Measurements from ENCODE around the gene MAPKBP1. TPM values are rescaled to one million over a fixed set of nuclear protein-coding genes. Genes with fewer than 3 reads are reported as not detected.

The MAPKBP1 gene
- total RNA-seq, 3 donors from 2014 or later (not counting 1 experiment from before 2014, with no cell fraction given): 44.8 to 55.4 (median 49.0) TPM

DNA sequence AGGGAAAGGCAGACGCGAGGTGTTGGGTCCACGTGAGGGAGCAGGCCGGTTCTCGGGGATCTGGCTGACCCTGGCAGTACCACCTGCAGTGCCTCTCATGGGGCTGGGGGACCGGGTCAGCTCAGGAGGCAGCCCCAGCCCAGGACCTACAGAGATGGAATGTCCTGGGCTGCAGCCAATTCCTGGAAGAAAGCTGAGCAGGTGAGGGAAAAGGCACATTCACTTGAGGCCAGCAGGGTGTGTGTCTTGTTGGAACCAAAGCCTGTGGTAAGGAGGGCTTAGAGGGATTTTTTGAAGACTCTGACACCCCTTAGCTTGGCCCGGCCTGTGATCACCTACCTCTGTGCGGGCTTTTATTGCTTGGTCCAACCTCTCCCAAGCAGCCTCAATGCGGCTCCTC is 80.2 kb downstream of the MAPKBP1 start:
- WGBS (ENCODE audit: insufficient coverage): 95% methylated on average over 9 of the region's 9 CpGs
- no peaks in the 10 kb centered on the region for H3K4me1 Mint-ChIP-seq
- TF ChIP-seq, protein P1, sequence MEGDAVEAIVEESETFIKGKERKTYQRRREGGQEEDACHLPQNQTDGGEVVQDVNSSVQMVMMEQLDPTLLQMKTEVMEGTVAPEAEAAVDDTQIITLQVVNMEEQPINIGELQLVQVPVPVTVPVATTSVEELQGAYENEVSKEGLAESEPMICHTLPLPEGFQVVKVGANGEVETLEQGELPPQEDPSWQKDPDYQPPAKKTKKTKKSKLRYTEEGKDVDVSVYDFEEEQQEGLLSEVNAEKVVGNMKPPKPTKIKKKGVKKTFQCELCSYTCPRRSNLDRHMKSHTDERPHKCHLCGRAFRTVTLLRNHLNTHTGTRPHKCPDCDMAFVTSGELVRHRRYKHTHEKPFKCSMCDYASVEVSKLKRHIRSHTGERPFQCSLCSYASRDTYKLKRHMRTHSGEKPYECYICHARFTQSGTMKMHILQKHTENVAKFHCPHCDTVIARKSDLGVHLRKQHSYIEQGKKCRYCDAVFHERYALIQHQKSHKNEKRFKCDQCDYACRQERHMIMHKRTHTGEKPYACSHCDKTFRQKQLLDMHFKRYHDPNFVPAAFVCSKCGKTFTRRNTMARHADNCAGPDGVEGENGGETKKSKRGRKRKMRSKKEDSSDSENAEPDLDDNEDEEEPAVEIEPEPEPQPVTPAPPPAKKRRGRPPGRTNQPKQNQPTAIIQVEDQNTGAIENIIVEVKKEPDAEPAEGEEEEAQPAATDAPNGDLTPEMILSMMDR (IDR thresholded peaks at IDR 0.05): no peak
- no peak for ATAC-seq
- no peaks in the 10 kb centered on the region for H3K27me3 Mint-ChIP-seq (ENCODE audit: low read depth in 2 of 2)
- H3K27ac ChIP-seq (ENCODE audit: low read length): no peak overlapping the region
- H3K27ac Mint-ChIP-seq: no peak overlapping the region
- no peaks in the 10 kb centered on the region for H3K36me3 Mint-ChIP-seq
- intact Hi-C loops (cut with micrococcal nuclease): no loop called here
- H3K4me1 ChIP-seq (ENCODE audit: control insufficient read depth, insufficient read depth, low read length): no peaks in the 10 kb centered on the region
- no peaks in the 10 kb centered on the region for H3K36me3 ChIP-seq (ENCODE audit: control insufficient read depth, insufficient read depth, low read length)
- H3K4me3 Mint-ChIP-seq: no peak overlapping the region
- H3K27me3 ChIP-seq (ENCODE audit: control insufficient read depth, insufficient read depth, low read length): no peaks in the 10 kb centered on the region
- H3K9me3 Mint-ChIP-seq: no peaks in the 10 kb centered on the region
- DNase-seq: no peak
- no peak overlapping the region for H3K4me3 ChIP-seq (ENCODE audit: low read length)
- H3K9me3 ChIP-seq (ENCODE audit: control insufficient read depth, insufficient read depth, low read length): no peaks in the 10 kb centered on the region

DNA sequence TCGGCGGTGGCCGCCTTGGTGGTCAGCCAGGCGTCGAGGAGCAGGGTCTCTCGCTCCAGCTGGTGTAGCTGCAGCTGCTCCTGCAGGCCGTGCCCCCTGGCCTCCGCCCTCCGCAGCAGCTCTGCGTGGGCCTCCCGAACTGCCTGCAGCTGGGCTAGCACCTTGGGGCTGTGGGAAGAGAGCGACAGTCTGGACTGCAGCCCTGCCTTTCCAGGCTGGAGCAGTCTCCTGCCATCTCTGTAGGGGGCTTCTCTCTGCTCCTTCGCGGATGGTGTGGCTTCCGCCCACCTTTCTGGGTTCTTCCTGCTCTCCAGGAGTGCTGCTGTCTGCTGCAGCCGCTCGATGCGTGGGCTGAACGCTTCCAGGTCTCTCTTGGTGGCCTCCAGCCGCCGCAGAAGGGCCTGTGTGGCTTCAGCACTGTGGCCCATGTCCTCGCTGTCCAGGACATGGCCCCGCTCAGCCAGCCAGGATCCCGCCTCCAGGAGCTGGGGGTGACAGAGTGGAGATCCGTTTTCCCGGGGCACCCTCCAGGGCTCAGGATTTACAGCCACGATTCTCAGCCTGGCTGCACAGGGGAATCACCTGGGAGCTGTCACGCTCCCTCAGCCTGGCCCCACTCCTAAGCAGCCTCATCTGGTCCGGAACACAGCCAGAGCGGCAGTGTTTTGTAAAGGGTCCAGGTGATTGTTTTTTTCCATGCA is 81.1 kb downstream of the MAPKBP1 start:
- WGBS (ENCODE audit: insufficient coverage): 89% methylated on average over 30 of the region's 30 CpGs
- Mint-ChIP-seq H3K27me3 (ENCODE audit: low read depth in 2 of 2) (no peaks in the 10 kb centered on the region), H3K36me3 (no peaks in the 10 kb centered on the region), H3K9me3 (no peaks in the 10 kb centered on the region), H3K27ac (no peak overlapping the region), H3K4me3 (no peak overlapping the region), H3K4me1 (no peaks in the 10 kb centered on the region)
- intact Hi-C loops (cut with micrococcal nuclease): no loop called here
- H3K27ac ChIP-seq (ENCODE audit: low read length): no peak overlapping the region
- TF ChIP-seq, protein P1 (IDR thresholded peaks at IDR 0.05): no peak
- H3K27me3 ChIP-seq (ENCODE audit: control insufficient read depth, insufficient read depth, low read length): no peaks in the 10 kb centered on the region
- peaks cover 6% of the 10 kb centered on the region for H3K4me1 ChIP-seq (ENCODE audit: control insufficient read depth, insufficient read depth, low read length)
- no peak overlapping the region for H3K4me3 ChIP-seq (ENCODE audit: low read length)
- DNase-seq (no peak), ATAC-seq (no peak)
- no peaks in the 10 kb centered on the region for H3K36me3 ChIP-seq (ENCODE audit: control insufficient read depth, insufficient read depth, low read length)
- no peaks in the 10 kb centered on the region for H3K9me3 ChIP-seq (ENCODE audit: control insufficient read depth, insufficient read depth, low read length)

DNA sequence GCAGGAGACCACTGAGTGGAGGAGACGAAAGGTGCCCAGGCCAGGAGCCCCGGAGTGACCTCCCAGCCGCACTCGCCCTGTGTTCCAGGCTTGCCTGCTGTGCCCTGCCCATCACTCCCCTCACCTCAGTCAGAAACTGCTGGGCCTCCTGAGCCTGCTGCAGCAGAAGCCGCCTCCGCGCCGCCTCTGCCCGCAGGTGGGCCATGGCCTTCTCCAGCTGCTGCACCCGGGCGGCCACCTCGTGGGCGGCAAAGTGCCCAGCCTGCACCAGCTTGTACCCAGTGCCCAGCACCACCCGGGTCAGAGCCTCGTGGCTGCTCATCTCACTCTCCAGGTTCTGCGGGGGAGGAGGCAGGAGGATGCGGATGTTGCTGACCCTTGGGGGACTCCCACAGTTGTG is 82.0 kb downstream of the MAPKBP1 start:
- H3K4me3 ChIP-seq (ENCODE audit: low read length): no peak overlapping the region
- H3K27ac ChIP-seq (ENCODE audit: low read length): no peak overlapping the region
- no peaks in the 10 kb centered on the region for H3K9me3 Mint-ChIP-seq
- TF ChIP-seq, protein P1 (IDR thresholded peaks at IDR 0.05): no peak
- DNase-seq (no peak), ATAC-seq (no peak)
- H3K9me3 ChIP-seq (ENCODE audit: control insufficient read depth, insufficient read depth, low read length): no peaks in the 10 kb centered on the region
- WGBS (ENCODE audit: insufficient coverage): 93% methylated on average over 17 of the region's 17 CpGs
- no peaks in the 10 kb centered on the region for H3K36me3 Mint-ChIP-seq
- intact Hi-C loops (cut with micrococcal nuclease): no loop called here
- no peaks in the 10 kb centered on the region for H3K27me3 Mint-ChIP-seq (ENCODE audit: low read depth in 2 of 2)
- H3K27me3 ChIP-seq (ENCODE audit: control insufficient read depth, insufficient read depth, low read length): no peaks in the 10 kb centered on the region
- H3K4me1 ChIP-seq (ENCODE audit: control insufficient read depth, insufficient read depth, low read length): peaks cover 6% of the 10 kb centered on the region
- H3K27ac Mint-ChIP-seq: no peak overlapping the region
- no peaks in the 10 kb centered on the region for H3K36me3 ChIP-seq (ENCODE audit: control insufficient read depth, insufficient read depth, low read length)
- H3K4me3 Mint-ChIP-seq: no peak overlapping the region
- no peaks in the 10 kb centered on the region for H3K4me1 Mint-ChIP-seq

DNA sequence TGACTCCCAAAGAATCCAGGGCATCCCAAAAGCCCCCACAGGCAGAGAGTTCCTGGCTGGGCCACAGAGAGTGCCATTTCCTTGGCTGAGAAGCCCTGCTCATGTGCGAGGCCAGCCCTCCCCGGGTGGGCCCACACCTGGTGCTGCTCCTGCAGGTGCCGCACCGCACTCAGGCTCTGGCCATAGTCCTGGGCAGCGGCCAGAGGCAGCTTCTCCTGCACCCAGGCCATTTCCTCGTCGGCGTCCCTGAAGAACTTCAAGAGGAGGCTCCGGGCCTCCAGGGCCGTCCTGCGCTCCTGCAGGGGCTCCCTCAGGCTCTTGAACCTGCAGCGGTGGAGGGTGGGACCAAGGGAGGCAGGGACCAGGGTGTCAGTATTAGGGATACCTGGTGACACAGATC is 82.4 kb downstream of the MAPKBP1 start:
- DNase-seq (no peak), ATAC-seq (no peak)
- Histone ChIP-seq H3K36me3 (ENCODE audit: control insufficient read depth, insufficient read depth, low read length) (no peaks in the 10 kb centered on the region), H3K27me3 (ENCODE audit: control insufficient read depth, insufficient read depth, low read length) (no peaks in the 10 kb centered on the region), H3K9me3 (ENCODE audit: control insufficient read depth, insufficient read depth, low read length) (no peaks in the 10 kb centered on the region), H3K4me3 (ENCODE audit: low read length) (no peak overlapping the region), H3K27ac (ENCODE audit: low read length) (no peak overlapping the region), H3K4me1 (ENCODE audit: control insufficient read depth, insufficient read depth, low read length) (peaks cover 6% of the 10 kb centered on the region)
- Mint-ChIP-seq H3K4me1 (no peaks in the 10 kb centered on the region), H3K4me3 (no peak overlapping the region), H3K36me3 (no peaks in the 10 kb centered on the region), H3K27ac (no peak overlapping the region), H3K9me3 (no peaks in the 10 kb centered on the region), H3K27me3 (ENCODE audit: low read depth in 2 of 2) (no peaks in the 10 kb centered on the region)
- 95% methylated on average over 12 of the region's 12 CpGs for WGBS (ENCODE audit: insufficient coverage)
- TF ChIP-seq, protein P1 (IDR thresholded peaks at IDR 0.05): no peak
- intact Hi-C loops (cut with micrococcal nuclease): no loop called here

Data from natural killer cell (primary cell).